Adrenal gland (tissue), 12 donors: Measurements from ENCODE around the gene KSR2. TPM values are rescaled to one million over a fixed set of nuclear protein-coding genes. Genes with fewer than 3 reads are reported as not detected.

ENCODE experiments used
- DNase-seq, 7 donors: peaks; one replicate each; pipeline ENCODE4 v3.0.0-alpha.2; 2019 to 2020
- H3K27ac ChIP-seq, 5 donors: fragments of 200-600 bp; sonication (generic) in 4 of 5; 1 replicate in 3 of 5; 2 replicates in 2 of 5; pipeline versions ENCODE4 v1.5.1 to v1.8.0; 2016 to 2020; ENCODE audit warnings: mild to moderate bottlenecking in 1 of 5
- H3K27me3 ChIP-seq: fragments of 200-600 bp; 2 replicates; pipeline ENCODE4 v1.8.0; 2021
- H3K36me3 ChIP-seq, 2 donors: fragments of 200-600 bp; replicated peaks in 1 of 2; 1 replicate in 1 of 2; 2 replicates in 1 of 2; pipeline versions ENCODE4 v1.5.1 to v1.8.0; 2018 to 2022
- H3K4me1 ChIP-seq, 2 donors: fragments of 200-600 bp; replicated peaks in 1 of 2; 1 replicate in 1 of 2; 2 replicates in 1 of 2; pipeline versions ENCODE4 v1.5.1 to v1.8.0; 2018 to 2021
- H3K4me3 ChIP-seq, 4 donors: fragments of 200-600 bp; sonication (generic) in 3 of 4; one replicate each; pipeline ENCODE4 v1.5.1; 2016 to 2018
- H3K9me3 ChIP-seq, 3 donors: fragments of 200-600 bp; sonication (generic) in 1 of 3; replicated peaks in 1 of 3; 1 replicate in 2 of 3; 2 replicates in 1 of 3; pipeline versions ENCODE4 v1.5.1 to v1.8.0; 2016 to 2021
- CTCF ChIP-seq, 6 experiments: fragments of 450-650 bp in 4 of 6; fragments of 200-600 bp in 2 of 6; sonication (generic) in 1 of 6; IDR thresholded peaks; 1 replicate in 5 of 6; 2 replicates in 1 of 6; pipeline versions ENCODE4 v1.5.1 to v1.8.0; 2016 to 2021; ENCODE audit warnings: antibody characterized with exemption in 6 of 6, mild to moderate bottlenecking in 2 of 6, moderate library complexity in 1 of 6
- POLR2A ChIP-seq, 2 donors: fragments of 450-650 bp; IDR thresholded peaks; one replicate each; pipeline ENCODE4 v1.6.1; 2017; ENCODE audit warnings: antibody characterized with exemption in 2 of 2, mild to moderate bottlenecking in 2 of 2, moderate library complexity in 1 of 2
- WGBS, 4 donors: extraction: QIAGEN DNeasy Blood & Tissue Kit in 2 of 4; methylation state at CpG; one replicate each; pipeline versions ENCODE4 v1.1.5 to v1.1.7; 2013 to 2017; 5-methylcytosine and 5-hydroxymethylcytosine counted together
- intact Hi-C, 2 donors: fragments of 100-400 bp; cut with DNase I; formaldehyde crosslinking; loops; one replicate each; pipeline versions ENCODE4 v1.14.1 to v1.15.0; 2022 to 2023
- polyA plus RNA-seq, 3 donors: library from polyadenylated mRNA; stranded (reverse); fragments of 200-250 nt in 2 of 3; fragments of 350-450 nt in 1 of 3; fragmentation: Illumina TruSeq in 1 of 3; extraction: RNeasy Lipid Tissue Mini Kit (QIAGEN cat#74804) in 1 of 3; gene quantifications; one replicate each; pipeline ENCODE4 v1.2.3, GENCODE V29; 2013 to 2014
- total RNA-seq, 9 donors: library from RNA; depleted of rRNA in 4 of 9; stranded (reverse); fragments of >200 nt in 4 of 9; fragments of 120-200 nt in 1 of 9; fragmentation: NEBNext Ultra II Directional in 1 of 9; extraction: Animal tissue kit (Norgen Biotek cat#: 25700) in 1 of 9; gene quantifications; one replicate each; pipeline versions ENCODE4 v1.1.0 to v1.2.4, GENCODE V29; 2013 to 2023
- donor health status: healthy with polysubstance abuse.
- donor health status: Bipolar disorder and iron deficiency.
- donor health status: DM: yes; HTN: yes; CAD: no.
- donor health status: DM: no; HTN: no; CAD: no.
- donor health status: DM: no; HTN: no; CAD: no.
- donor health status: DM: yes; HTN: yes; CAD: no.

The KSR2 gene
- total and polyA plus RNA-seq, 12 donors: 0.03 to 2.7 (median 0.84) TPM; not detected in 3

DNA sequence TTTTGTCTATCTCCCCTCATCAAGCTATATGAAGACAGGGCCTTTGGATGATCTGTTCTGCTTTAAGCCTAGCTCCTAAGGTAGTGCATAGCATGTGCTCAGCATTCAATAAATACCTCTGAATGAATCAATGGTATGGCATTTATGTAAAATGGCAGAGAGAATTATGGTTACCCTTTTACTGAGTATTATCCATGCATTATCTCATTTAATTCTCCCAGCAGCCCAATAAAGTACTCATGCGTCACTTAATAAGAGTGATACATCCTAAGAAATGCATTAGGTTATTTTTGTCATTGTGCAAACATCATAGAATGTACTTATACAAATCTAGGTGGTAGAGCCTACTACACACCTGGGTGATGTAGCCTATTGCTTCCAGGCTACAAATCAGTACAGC lies 269.7 kb downstream of the KSR2 start:
- WGBS, 4 donors: 83 to 96% (median 94%) methylated on average over 1 of the region's 1 CpG
- DNase-seq: no peak

GRCh38 chr12:117695956-117696355 lies 272.8 kb downstream of the KSR2 start:
- no peak for DNase-seq
- no peaks in the 10 kb centered on the region for H3K4me1 ChIP-seq
- intact Hi-C loops: no loop called here
- H3K4me3 ChIP-seq: no peak overlapping the region
- no peaks in the 10 kb centered on the region for H3K9me3 ChIP-seq
- no peak overlapping the region for H3K27ac ChIP-seq
- no peak for TF ChIP-seq CTCF (IDR thresholded peaks at IDR 0.05)
- no peak for TF ChIP-seq POLR2A (IDR thresholded peaks at IDR 0.05)
- no peaks in the 10 kb centered on the region for H3K36me3 ChIP-seq
- H3K27me3 ChIP-seq: no peaks in the 10 kb centered on the region
- 75 to 87% (median 82%) methylated on average over 6 of the region's 6 CpGs for whole genome bisulfite sequencing, 4 donors

More for the DNA sequence above, 269.7 kb downstream of the KSR2 start:
- no peak for TF ChIP-seq CTCF (IDR thresholded peaks at IDR 0.05)
- no peak for TF ChIP-seq POLR2A (IDR thresholded peaks at IDR 0.05)
- Histone ChIP-seq H3K4me1 (no peaks in the 10 kb centered on the region), H3K4me3 (no peak overlapping the region), H3K27ac (no peak overlapping the region), H3K9me3 (no peaks in the 10 kb centered on the region), H3K36me3 (no peaks in the 10 kb centered on the region), H3K27me3 (no peaks in the 10 kb centered on the region)
- intact Hi-C loops: no loop called here

DNA sequence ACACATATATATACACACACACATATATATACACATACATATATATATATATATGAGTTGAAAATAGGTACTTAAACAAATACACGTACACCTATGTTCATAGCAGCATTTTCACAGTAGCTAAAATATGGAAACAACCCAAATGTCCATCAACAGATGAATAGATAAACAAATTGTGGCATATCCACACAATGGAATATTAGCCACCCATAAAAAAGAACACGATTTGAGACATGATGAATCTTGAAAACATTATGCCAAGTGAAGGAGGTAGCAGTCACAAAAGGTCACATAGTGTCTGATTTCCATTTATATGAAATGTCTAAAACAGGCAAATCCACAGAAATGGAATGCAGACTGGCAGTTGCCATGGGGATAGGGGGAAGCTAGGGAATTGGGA lies 276.3 kb downstream of the KSR2 start:
- H3K9me3 ChIP-seq: no peaks in the 10 kb centered on the region
- no peaks in the 10 kb centered on the region for H3K36me3 ChIP-seq
- no peak overlapping the region for H3K27ac ChIP-seq
- WGBS, 4 donors: 75 to 81% (median 77%) methylated on average over 2 of the region's 2 CpGs
- no peak for DNase-seq
- H3K4me1 ChIP-seq: no peaks in the 10 kb centered on the region
- intact Hi-C loops: no loop called here
- TF ChIP-seq CTCF (IDR thresholded peaks at IDR 0.05) (no peak), POLR2A (IDR thresholded peaks at IDR 0.05) (no peak)
- no peaks in the 10 kb centered on the region for H3K27me3 ChIP-seq
- H3K4me3 ChIP-seq: no peak overlapping the region

DNA sequence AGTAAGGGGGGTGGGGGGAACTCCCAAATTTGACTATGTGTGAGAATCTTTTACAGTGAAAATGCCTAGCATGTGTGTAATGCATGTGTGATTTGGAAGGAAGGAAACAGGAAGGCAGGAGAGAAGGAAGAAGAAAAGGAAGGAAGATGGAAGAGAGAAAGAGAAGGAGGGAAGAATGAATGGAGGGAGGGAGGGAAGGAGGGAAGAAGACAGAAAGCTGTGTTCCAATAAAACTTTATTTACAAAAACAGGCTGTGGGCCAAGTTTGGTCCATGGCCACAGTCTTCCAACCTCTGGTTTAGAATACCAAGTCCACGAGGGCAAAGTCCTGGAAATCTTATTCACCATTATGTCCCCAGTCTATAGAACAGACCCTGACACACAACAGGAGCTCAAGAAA lies 278.9 kb downstream of the KSR2 start:
- no peak for DNase-seq
- intact Hi-C loops: no loop called here
- Histone ChIP-seq H3K36me3 (no peaks in the 10 kb centered on the region), H3K27ac (no peak overlapping the region), H3K27me3 (no peaks in the 10 kb centered on the region), H3K4me1 (no peaks in the 10 kb centered on the region), H3K4me3 (no peak overlapping the region), H3K9me3 (no peaks in the 10 kb centered on the region)
- WGBS, 4 donors: 43 to 60% (median 47%) methylated on average over 1 of the region's 1 CpG
- TF ChIP-seq POLR2A (IDR thresholded peaks at IDR 0.05) (no peak), CTCF (IDR thresholded peaks at IDR 0.05) (no peak)
